HEK293 (cell line): Measurements from ENCODE around the gene MYO9B.

ENCODE experiments used
- ATF2 ChIP-seq: fragments of 450-650 bp; formaldehyde crosslinking; IDR thresholded peaks from 2 replicates; pipeline ENCODE4 v1.5.1; 2016; ENCODE audit warnings: missing biosample characterization, missing genetic modification characterization, low read depth
- CTCF ChIP-seq: fragments of 450-650 bp; formaldehyde crosslinking; IDR thresholded peaks from 2 replicates; pipeline ENCODE4 v1.5.1; 2016; ENCODE audit warnings: missing biosample characterization, missing genetic modification characterization
- MEIS1 ChIP-seq: sonication (generic); formaldehyde crosslinking; IDR thresholded peaks from 2 replicates; pipeline ENCODE4 v1.8.1; 2022; ENCODE audit warnings: missing genetic modification reagents, mild to moderate bottlenecking, borderline replicate concordance
- SP7 ChIP-seq: fragments of 450-650 bp; formaldehyde crosslinking; IDR thresholded peaks from 2 replicates; pipeline ENCODE4 v1.5.1; 2016; ENCODE audit warnings: missing biosample characterization, missing genetic modification characterization
- ZNF140 ChIP-seq: fragments of 450-650 bp; formaldehyde crosslinking; IDR thresholded peaks from 2 replicates; pipeline ENCODE4 v1.5.1; 2016; ENCODE audit warnings: missing biosample characterization, missing genetic modification characterization
- ZNF302 ChIP-seq: fragments of 450-650 bp; formaldehyde crosslinking; IDR thresholded peaks from 2 replicates; pipeline ENCODE4 v1.5.1; 2016; ENCODE audit warnings: missing biosample characterization, missing genetic modification characterization, low read depth
- ZNF335 ChIP-seq: fragments of 450-650 bp; formaldehyde crosslinking; conservative IDR thresholded peaks from 2 replicates; pipeline ENCODE4 v1.5.1; 2016; ENCODE audit warnings: missing biosample characterization, missing genetic modification characterization
- ZNF530 ChIP-seq: fragments of 450-650 bp; formaldehyde crosslinking; IDR thresholded peaks from 2 replicates; pipeline ENCODE4 v1.5.1; 2016; ENCODE audit warnings: low read depth, missing biosample characterization, missing genetic modification characterization
- ZNF561 ChIP-seq: fragments of 450-650 bp; IDR thresholded peaks from 2 replicates; pipeline ENCODE4 v1.5.1; 2018; ENCODE audit warnings: missing biosample characterization, missing genetic modification characterization, borderline replicate concordance
- ZNF792 ChIP-seq: fragments of 450-650 bp; formaldehyde crosslinking; IDR thresholded peaks from 2 replicates; pipeline ENCODE4 v1.5.1; 2016; ENCODE audit warnings: missing biosample characterization, missing genetic modification characterization
- ZSCAN5A ChIP-seq: fragments of 450-650 bp; formaldehyde crosslinking; IDR thresholded peaks from 2 replicates; pipeline ENCODE4 v1.5.1; 2016; ENCODE audit warnings: missing biosample characterization, missing genetic modification characterization
- TF ChIP-seq, protein P1 (sequence below): fragments of 450-650 bp; formaldehyde crosslinking; IDR thresholded peaks from 2 replicates; pipeline ENCODE4 v1.5.1; 2016; ENCODE audit warnings: missing biosample characterization, missing genetic modification characterization

DNA sequence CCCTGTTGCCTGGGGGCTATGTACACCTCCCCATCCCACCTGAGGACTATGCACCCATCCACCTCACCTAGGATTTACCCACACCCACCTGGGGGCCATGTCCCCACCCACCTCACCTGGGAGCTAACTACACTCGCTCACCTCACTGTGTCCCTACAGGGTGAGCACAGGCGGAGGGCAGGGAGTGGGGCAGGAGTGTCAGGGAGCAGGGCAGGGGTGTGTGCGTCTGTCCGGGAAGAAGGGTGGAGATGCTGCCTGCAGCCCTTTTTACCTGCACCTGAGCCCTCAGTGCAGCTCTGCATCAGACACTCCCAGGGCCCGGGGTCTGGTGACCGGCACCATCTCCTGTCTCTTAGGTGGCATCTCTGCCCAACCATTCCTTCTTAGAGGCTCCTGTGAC lies 38.4 kb upstream of the MYO9B start:
- TF ChIP-seq ZNF335 (no peak), SP7 (no peak), ATF2 (tag by site-specific recombination) (no peak), MEIS1 (CRISPR knock-in tag) (no peak), CTCF (tag by site-specific recombination) (no peak), ZNF530 (tag by site-specific recombination) (no peak), ZNF561 (tag by site-specific recombination) (no peak), ZNF302 (tag by site-specific recombination) (no peak), ZNF140 (no peak), ZNF792 (tag by site-specific recombination) (no peak), ZSCAN5A (tag by site-specific recombination) (no peak)
- TF ChIP-seq, protein P1, sequence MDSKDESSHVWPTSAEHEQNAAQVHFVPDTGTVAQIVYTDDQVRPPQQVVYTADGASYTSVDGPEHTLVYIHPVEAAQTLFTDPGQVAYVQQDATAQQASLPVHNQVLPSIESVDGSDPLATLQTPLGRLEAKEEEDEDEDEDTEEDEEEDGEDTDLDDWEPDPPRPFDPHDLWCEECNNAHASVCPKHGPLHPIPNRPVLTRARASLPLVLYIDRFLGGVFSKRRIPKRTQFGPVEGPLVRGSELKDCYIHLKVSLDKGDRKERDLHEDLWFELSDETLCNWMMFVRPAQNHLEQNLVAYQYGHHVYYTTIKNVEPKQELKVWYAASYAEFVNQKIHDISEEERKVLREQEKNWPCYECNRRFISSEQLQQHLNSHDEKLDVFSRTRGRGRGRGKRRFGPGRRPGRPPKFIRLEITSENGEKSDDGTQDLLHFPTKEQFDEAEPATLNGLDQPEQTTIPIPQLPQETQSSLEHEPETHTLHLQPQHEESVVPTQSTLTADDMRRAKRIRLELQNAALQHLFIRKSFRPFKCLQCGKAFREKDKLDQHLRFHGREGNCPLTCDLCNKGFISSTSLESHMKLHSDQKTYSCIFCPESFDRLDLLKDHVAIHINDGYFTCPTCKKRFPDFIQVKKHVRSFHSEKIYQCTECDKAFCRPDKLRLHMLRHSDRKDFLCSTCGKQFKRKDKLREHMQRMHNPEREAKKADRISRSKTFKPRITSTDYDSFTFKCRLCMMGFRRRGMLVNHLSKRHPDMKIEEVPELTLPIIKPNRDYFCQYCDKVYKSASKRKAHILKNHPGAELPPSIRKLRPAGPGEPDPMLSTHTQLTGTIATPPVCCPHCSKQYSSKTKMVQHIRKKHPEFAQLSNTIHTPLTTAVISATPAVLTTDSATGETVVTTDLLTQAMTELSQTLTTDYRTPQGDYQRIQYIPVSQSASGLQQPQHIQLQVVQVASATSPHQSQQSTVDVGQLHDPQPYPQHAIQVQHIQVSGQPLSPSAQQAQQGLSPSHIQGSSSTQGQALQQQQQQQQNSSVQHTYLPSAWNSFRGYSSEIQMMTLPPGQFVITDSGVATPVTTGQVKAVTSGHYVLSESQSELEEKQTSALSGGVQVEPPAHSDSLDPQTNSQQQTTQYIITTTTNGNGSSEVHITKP (tag by site-specific recombination): no peak
